HG03097 (cell line): ENCODE data around the gene CFL1.

Source experiments
- ATAC-seq: cut with Tn5 transposase; IDR thresholded peaks from one replicate; pipeline ENCODE4 v1.9.1; 2021; ENCODE audit not compliant: unreplicated experiment, low FRiP score

CFL1 gene

GRCh38 chr11:65809496-65809895 lies 48.5 kb downstream of the CFL1 start:
- ATAC-seq, result no peak

- no peak for ATAC-seq
Measured at GRCh38 chr11:65808744-65809341, 49.1 kb downstream of the CFL1 start.

GRCh38 chr11:65806979-65807378 lies 51.0 kb downstream of the CFL1 start:
- no peak for ATAC-seq
